Measurements from ENCODE around the gene CBX8. TPM values are rescaled to one million over a fixed set of nuclear protein-coding genes. Genes with fewer than 3 reads are reported as not detected.

The CBX8 gene
- total RNA-seq, 1 donor from 2014 or later = 23.1 TPM

- H3K36me3 Mint-ChIP-seq (ENCODE audit: insufficient read depth) = no peaks in the 10 kb centered on the region
- no peak for TF ChIP-seq CTCF (IDR thresholded peaks at IDR 0.05; ENCODE audit: unreplicated experiment)
- peak overlapping the region; percentile 97 for H3K27ac Mint-ChIP-seq
- peak overlapping the region; percentile 52 for H3K4me3 Mint-ChIP-seq (ENCODE audit: low read depth)
- DNase-seq (ENCODE audit: low spot score, unreplicated experiment) = no peak
- peaks cover 15% of the 10 kb centered on the region for H3K27me3 Mint-ChIP-seq
- H3K4me1 Mint-ChIP-seq (ENCODE audit: low read depth) = peaks cover 54% of the 10 kb centered on the region
- no peaks in the 10 kb centered on the region for H3K9me3 Mint-ChIP-seq (ENCODE audit: low read depth)
These were observed 53.9 kb downstream of the CBX8 start for GRCh38 chr17:79742951-79743476.

- peaks cover 54% of the 10 kb centered on the region for H3K4me1 Mint-ChIP-seq (ENCODE audit: low read depth)
- no peaks in the 10 kb centered on the region for H3K9me3 Mint-ChIP-seq (ENCODE audit: low read depth)
- no peak overlapping the region for H3K4me3 Mint-ChIP-seq (ENCODE audit: low read depth)
- no peak for DNase-seq (ENCODE audit: low spot score, unreplicated experiment)
- H3K27ac Mint-ChIP-seq = peak overlapping the region; percentile 97
- no peak for TF ChIP-seq CTCF (IDR thresholded peaks at IDR 0.05; ENCODE audit: unreplicated experiment)
- H3K27me3 Mint-ChIP-seq = peaks cover 11% of the 10 kb centered on the region
- H3K36me3 Mint-ChIP-seq (ENCODE audit: insufficient read depth) = no peaks in the 10 kb centered on the region
These were observed 54.3 kb downstream of the CBX8 start for GRCh38 chr17:79742589-79742918.

Other genes starting within 250 kb of the CBX8 start
- 0.62 and 1.0 TPM in 2 replicates for gene RBFOX3, start 186.0 kb downstream of the CBX8 start, total RNA-seq
- not detected in 2 replicates for gene ENPP7, start 66.1 kb downstream of the CBX8 start, total RNA-seq
- 106 and 111 TPM in 2 replicates for gene CBX2, start 18.9 kb downstream of the CBX8 start, total RNA-seq
- gene CBX4, start 42.4 kb upstream of the CBX8 start, total RNA-seq = 22.8 and 24.2 TPM in 2 replicates
- gene TBC1D16, start 238.8 kb upstream of the CBX8 start, total RNA-seq = 85.1 and 87.9 TPM in 2 replicates
- gene CCDC40, start 239.6 kb upstream of the CBX8 start, total RNA-seq = 26.9 and 28.0 TPM in 2 replicates

All from progenitor cell of endocrine pancreas (in vitro differentiated cells).